Measurements from ENCODE around the gene CANX. TPM values are rescaled to one million over a fixed set of nuclear protein-coding genes. Genes with fewer than 3 reads are reported as not detected.

CANX gene
- polyA plus RNA-seq, 1 experiment: 817 TPM

GRCh38 chr5:179697993-179698934, 503 bp upstream of the CANX start:
- peak overlapping the region; percentile 78 for H3K4me3 ChIP-seq (ENCODE audit: low read depth, low read length)

GRCh38 chr5:179699616-179700237, 960 bp downstream of the CANX start:
- DNase-seq (ENCODE audit: low read depth, low spot score): no peak
- CTCF ChIA-PET: no interaction called here
- Histone ChIP-seq H3K9me3 (ENCODE audit: control insufficient read depth, insufficient read depth, low read length) (no peaks in the 10 kb centered on the region; the same call in 1 of the 2 replicates), H3K27me3 (ENCODE audit: control insufficient read depth, insufficient read depth, low read length) (no peaks in the 10 kb centered on the region), H3K27ac (ENCODE audit: low read depth, low read length) (peak overlapping the region; percentile 86), H3K4me3 (ENCODE audit: low read depth, low read length) (peak overlapping the region; percentile 71)
- no peak for TF ChIP-seq CTCF (IDR thresholded peaks at IDR 0.05; ENCODE audit: low read depth, low read length)
- POLR2A ChIA-PET: interaction anchor here (1.9 kb wide), 1 partner anchor 32 kb away, joined by 7 read pairs; no protein-coding TSS in a partner anchor

More at GRCh38 chr5:179697993-179698934, 503 bp upstream of the CANX start:
- no peaks in the 10 kb centered on the region for H3K27me3 ChIP-seq (ENCODE audit: control insufficient read depth, insufficient read depth, low read length)
- peak overlapping the region; percentile 97 for H3K27ac ChIP-seq (ENCODE audit: low read depth, low read length)
- peak; percentile 98 for DNase-seq (ENCODE audit: low read depth, low spot score)
- no peak for TF ChIP-seq CTCF (IDR thresholded peaks at IDR 0.05; ENCODE audit: low read depth, low read length)
- ChIA-PET POLR2A (interaction anchor here (0.6 to 1.9 kb wide), 3 partner anchors 34 to 145 kb away, joined by 3 to 7 read pairs (median 3); partner anchors contain the start of gene HNRNPH1), CTCF (interaction anchor here (1.2 kb wide), 1 partner anchor 75 kb away, joined by 4 read pairs; the partner anchor contains the start of gene HNRNPH1)
- H3K9me3 ChIP-seq (ENCODE audit: control insufficient read depth, insufficient read depth, low read length): no peaks in the 10 kb centered on the region; the same call in 1 of the 2 replicates

- CTCF ChIA-PET: interaction anchor here (1.0 kb wide), 1 partner anchor 63 kb away, joined by 5 read pairs; no protein-coding TSS in a partner anchor
Observed at GRCh38 chr5:179700401-179700918, 1.7 kb downstream of the CANX start.

GRCh38 chr5:179716286-179716685, 17.5 kb downstream of the CANX start:
- Histone ChIP-seq H3K27me3 (ENCODE audit: control insufficient read depth, insufficient read depth, low read length) (no peaks in the 10 kb centered on the region), H3K27ac (ENCODE audit: low read depth, low read length) (no peak overlapping the region), H3K9me3 (ENCODE audit: control insufficient read depth, insufficient read depth, low read length) (no peaks in the 10 kb centered on the region), H3K4me3 (ENCODE audit: low read depth, low read length) (no peak overlapping the region)
- POLR2A ChIA-PET: interaction anchor here (1.1 kb wide), 1 partner anchor 16 kb away, joined by 3 read pairs; the partner anchor contains the start of gene MAML1
- TF ChIP-seq CTCF (IDR thresholded peaks at IDR 0.05; ENCODE audit: low read depth, low read length): no peak
- CTCF ChIA-PET: interaction anchor here (0.7 to 1.1 kb wide), 2 partner anchors 47 to 86 kb away, joined by 3 read pairs; no protein-coding TSS in a partner anchor
- no peak for DNase-seq (ENCODE audit: low read depth, low spot score)

More at GRCh38 chr5:179700401-179700918, 1.7 kb downstream of the CANX start:
- POLR2A ChIA-PET: interaction anchor here (0.7 to 1.9 kb wide), 2 partner anchors 31 to 140 kb away, joined by 3 to 7 read pairs; no protein-coding TSS in a partner anchor
- TF ChIP-seq CTCF (IDR thresholded peaks at IDR 0.05; ENCODE audit: low read depth, low read length): no peak
- Histone ChIP-seq H3K9me3 (ENCODE audit: control insufficient read depth, insufficient read depth, low read length) (no peaks in the 10 kb centered on the region; the same call in 1 of the 2 replicates), H3K27me3 (ENCODE audit: control insufficient read depth, insufficient read depth, low read length) (no peaks in the 10 kb centered on the region), H3K27ac (ENCODE audit: low read depth, low read length) (no peak overlapping the region), H3K4me3 (ENCODE audit: low read depth, low read length) (peak overlapping the region; percentile 71)
- DNase-seq (ENCODE audit: low read depth, low spot score): no peak
